ENCODE measurements around the gene NEK11.
"Not testable (repeated sequence)": the region's sequence is repeated elsewhere in the genome, so short reads cannot be mapped to it uniquely, and the experiment has no call there.

Gene NEK11

GRCh38 chr3:131303848-131304247 lies 277.2 kb downstream of the NEK11 start:
- no peak for DNase-seq (ENCODE audit: low spot score)

- DNase-seq (ENCODE audit: low spot score), result no peak
These were observed 278.2 kb downstream of the NEK11 start for GRCh38 chr3:131304890-131305289.

- DNase-seq (ENCODE audit: low spot score), result no peak
These were observed 279.6 kb downstream of the NEK11 start for GRCh38 chr3:131306242-131306641.

- no peak for DNase-seq (ENCODE audit: low spot score)
These were observed 287.6 kb downstream of the NEK11 start for GRCh38 chr3:131314318-131314717.

- no peak for DNase-seq (ENCODE audit: low spot score)
These were observed 288.5 kb downstream of the NEK11 start for GRCh38 chr3:131315162-131315561.

GRCh38 chr3:131317667-131318066 lies 291.0 kb downstream of the NEK11 start:
- DNase-seq (ENCODE audit: low spot score), result no peak

GRCh38 chr3:131323014-131323413 lies 296.3 kb downstream of the NEK11 start:
- DNase-seq (ENCODE audit: low spot score), result no peak

- no peak for DNase-seq (ENCODE audit: low spot score)
These were observed 297.1 kb downstream of the NEK11 start for GRCh38 chr3:131323792-131324191.

GRCh38 chr3:131324923-131325322 lies 298.2 kb downstream of the NEK11 start:
- no peak for DNase-seq (ENCODE audit: low spot score)

- DNase-seq (ENCODE audit: low spot score), result no peak
These were observed 299.6 kb downstream of the NEK11 start for GRCh38 chr3:131326307-131326706.

GRCh38 chr3:131328721-131329120 lies 302.0 kb downstream of the NEK11 start:
- DNase-seq (ENCODE audit: low spot score), result no peak

GRCh38 chr3:131329774-131330173 lies 303.1 kb downstream of the NEK11 start:
- DNase-seq (ENCODE audit: low spot score), result no peak

GRCh38 chr3:131331456-131332085 lies 304.9 kb downstream of the NEK11 start:
- DNase-seq (ENCODE audit: low spot score), result not testable (repeated sequence)

GRCh38 chr3:131338948-131339640 lies 312.4 kb downstream of the NEK11 start:
- no peak for DNase-seq (ENCODE audit: low spot score)

- no peak for DNase-seq (ENCODE audit: low spot score)
These were observed 315.1 kb downstream of the NEK11 start for GRCh38 chr3:131341761-131342160.

- no peak for DNase-seq (ENCODE audit: low spot score)
These were observed 322.2 kb downstream of the NEK11 start for GRCh38 chr3:131348911-131349310.

- no peak for DNase-seq (ENCODE audit: low spot score)
These were observed 322.8 kb downstream of the NEK11 start for GRCh38 chr3:131349454-131349853.

- DNase-seq (ENCODE audit: low spot score), result no peak
These were observed 323.3 kb downstream of the NEK11 start for GRCh38 chr3:131349946-131350347.

- DNase-seq (ENCODE audit: low spot score), result no peak
These were observed 323.8 kb downstream of the NEK11 start for GRCh38 chr3:131350506-131350905.

- DNase-seq (ENCODE audit: low spot score), result no peak
These were observed 326.6 kb downstream of the NEK11 start for GRCh38 chr3:131353016-131353877.

- DNase-seq (ENCODE audit: low spot score), result no peak
These were observed 327.3 kb downstream of the NEK11 start for GRCh38 chr3:131353986-131354385.

GRCh38 chr3:131356006-131356595 lies 329.4 kb downstream of the NEK11 start:
- no peak for DNase-seq (ENCODE audit: low spot score)

- DNase-seq (ENCODE audit: low spot score), result no peak
These were observed 330.6 kb downstream of the NEK11 start for GRCh38 chr3:131357275-131357674.

Measured in NAMALWA (cell line).